HepG2 (cell line): Measurements from ENCODE around the gene HLF. TPM values are rescaled to one million over a fixed set of nuclear protein-coding genes. Genes with fewer than 3 reads are reported as not detected.

Source experiments
- ARNT ChIP-seq: fragments of 450-650 bp; IDR thresholded peaks from 2 replicates; pipeline ENCODE4 v1.6.1; 2017
- CENPT ChIP-seq: sonication (generic); formaldehyde crosslinking; IDR thresholded peaks from 2 replicates; pipeline ENCODE4 v1.8.0; 2022; ENCODE audit warnings: low read depth, mild to moderate bottlenecking, moderate library complexity, missing genetic modification reagents
- HIVEP1 ChIP-seq: sonication (generic); formaldehyde crosslinking; IDR thresholded peaks from 2 replicates; pipeline ENCODE4 v1.4.0; 2020; ENCODE audit warnings: mild to moderate bottlenecking, missing genetic modification reagents
- ISL2 ChIP-seq: sonication (generic); formaldehyde crosslinking; IDR thresholded peaks from 2 replicates; pipeline ENCODE4 v1.5.0; 2020; ENCODE audit warnings: missing genetic modification reagents
- KLF12 ChIP-seq: sonication (generic); formaldehyde crosslinking; IDR thresholded peaks from 2 replicates; pipeline ENCODE4 v1.4.0; 2020; ENCODE audit warnings: missing genetic modification reagents, borderline replicate concordance
- MED1 ChIP-seq: sonication (generic); formaldehyde crosslinking; IDR thresholded peaks from 2 replicates; pipeline ENCODE4 v1.4.0; 2020; ENCODE audit warnings: missing genetic modification reagents
- NCOR1 ChIP-seq: fragments of 200-600 bp; sonication (generic); IDR thresholded peaks from 2 replicates; pipeline ENCODE4 v1.7.0; 2017; ENCODE audit warnings: antibody characterized with exemption, low read length, borderline replicate concordance
- NONO ChIP-seq, 2 experiments: fragments of 450-650 bp in 1 of 2; sonication (generic) in 1 of 2; formaldehyde crosslinking in 1 of 2; IDR thresholded peaks in 1 of 2; conservative IDR thresholded peaks in 1 of 2; 2 replicates each; pipeline versions ENCODE4 v1.6.1 to v1.8.0; 2017 to 2022; ENCODE audit warnings: mild to moderate bottlenecking in 1 of 2, missing genetic modification reagents in 1 of 2, moderate library complexity in 1 of 2
- POGK ChIP-seq: sonication (generic); formaldehyde crosslinking; conservative IDR thresholded peaks from 2 replicates; pipeline ENCODE4 v1.8.0; 2022; ENCODE audit warnings: mild to moderate bottlenecking, moderate library complexity, missing genetic modification reagents
- RAD21 ChIP-seq: fragments of 450-650 bp; formaldehyde crosslinking; IDR thresholded peaks from 2 replicates; pipeline ENCODE4 v1.5.0; 2020; ENCODE audit warnings: mild to moderate bottlenecking
- RARA ChIP-seq: IDR thresholded peaks from 2 replicates; pipeline ENCODE4 v1.6.1; 2016; ENCODE audit warnings: missing genetic modification reagents, missing compliant biosample characterization
- SATB2 ChIP-seq: sonication (generic); formaldehyde crosslinking; IDR thresholded peaks from 2 replicates; pipeline ENCODE4 v1.5.0; 2020; ENCODE audit warnings: missing genetic modification reagents
- SMAD3 ChIP-seq: sonication (generic); formaldehyde crosslinking; IDR thresholded peaks from 2 replicates; pipeline ENCODE4 v1.4.0; 2020; ENCODE audit warnings: missing genetic modification reagents
- SNRNP70 ChIP-seq: fragments of 200-400 bp; formaldehyde crosslinking; IDR thresholded peaks from 2 replicates; pipeline ENCODE4 v1.6.1; 2017; ENCODE audit warnings: mild to moderate bottlenecking, low read depth, low read length, moderate library complexity
- SYNCRIP ChIP-seq: fragments of 200-400 bp; formaldehyde crosslinking; IDR thresholded peaks from 2 replicates; pipeline ENCODE4 v1.6.1; 2018; ENCODE audit warnings: mild to moderate bottlenecking, low read depth, low read length; ENCODE audit not compliant: insufficient read depth
- ZBTB25 ChIP-seq: IDR thresholded peaks from 2 replicates; pipeline ENCODE4 v1.6.1; 2018; ENCODE audit warnings: missing genetic modification reagents
- ZNF143 ChIP-seq: sonication (generic); formaldehyde crosslinking; IDR thresholded peaks from 2 replicates; pipeline ENCODE4 v1.4.0; 2020; ENCODE audit warnings: missing genetic modification reagents
- ZNF24 ChIP-seq: fragments of 450-650 bp; IDR thresholded peaks from 2 replicates; pipeline ENCODE4 v1.6.1; 2017; ENCODE audit warnings: antibody characterized with exemption, mild to moderate bottlenecking
- ZNF280D ChIP-seq: sonication (generic); formaldehyde crosslinking; IDR thresholded peaks from 2 replicates; pipeline ENCODE4 v1.5.1; 2020; ENCODE audit warnings: mild to moderate bottlenecking, missing genetic modification reagents
- ZNF367 ChIP-seq: sonication (generic); formaldehyde crosslinking; IDR thresholded peaks from 2 replicates; pipeline ENCODE4 v1.4.0; 2020; ENCODE audit warnings: missing genetic modification reagents, borderline replicate concordance
- ZNF468 ChIP-seq: sonication (generic); formaldehyde crosslinking; IDR thresholded peaks from 2 replicates; pipeline ENCODE4 v1.8.0; 2022; ENCODE audit warnings: mild to moderate bottlenecking, moderate library complexity, missing genetic modification reagents
- ZNF574 ChIP-seq: sonication (generic); formaldehyde crosslinking; IDR thresholded peaks from 2 replicates; pipeline ENCODE4 v1.4.0; 2020; ENCODE audit warnings: missing genetic modification reagents
- ZNF589 ChIP-seq: sonication (generic); formaldehyde crosslinking; conservative IDR thresholded peaks from 2 replicates; pipeline ENCODE4 v1.8.0; 2022; ENCODE audit warnings: mild to moderate bottlenecking, moderate library complexity, missing genetic modification reagents
- ZSCAN9 ChIP-seq: IDR thresholded peaks from 2 replicates; pipeline ENCODE4 v1.6.1; 2016; ENCODE audit warnings: borderline replicate concordance
- polyA plus RNA-seq, 8 experiments: library from polyadenylated mRNA; depleted of rRNA in 3 of 8; stranded (reverse) in 7 of 8; unstranded in 1 of 8; fragments of >200 nt; fragmentation: Illumina TruSeq in 4 of 8; extraction: Trizol in 4 of 8; gene quantifications; 2 replicates each; pipeline versions ENCODE4 v1.2.1 to v1.2.3, GENCODE V29; 2011 to 2016; ENCODE audit warnings: low read depth in 4 of 8, missing spikeins in 1 of 8, mixed read lengths in 1 of 8; ENCODE audit not compliant: insufficient read depth in 1 of 8
- total RNA-seq, 5 experiments: library from RNA; depleted of rRNA; stranded (reverse); fragments of >200 nt; fragmentation: Illumina TruSeq; extraction: Trizol; gene quantifications; 2 replicates each; pipeline ENCODE4 v1.2.3, GENCODE V29; 2016; ENCODE audit warnings: low read depth in 1 of 5

HLF gene
- total and polyA plus RNA-seq, 2 of the 13 experiments (the other 11 are each of a cell fraction or from before 2014, with no cell fraction given) = 202 to 346 TPM

- no peak for TF ChIP-seq ZBTB25 (CRISPR knock-in tag)
- TF ChIP-seq MED1 = peak; percentile 16; the same call in 1 of the 2 replicates
- TF ChIP-seq RARA (CRISPR knock-in tag) = no peak
- TF ChIP-seq ZNF574 (CRISPR knock-in tag) = peak; percentile 20; the same call in 1 of the 2 replicates
- no peak for TF ChIP-seq ZSCAN9 (CRISPR knock-in tag)
- TF ChIP-seq NONO (IDR thresholded peaks at IDR 0.05) = no peak
- no peak for TF ChIP-seq NONO (CRISPR knock-in tag; conservative IDR thresholded peaks at IDR 0.05)
- TF ChIP-seq KLF12 (CRISPR knock-in tag) = no peak
- 0 out of 2 replicates have a peak, but pooled peaks have one; percentile 23 for TF ChIP-seq ISL2 (CRISPR knock-in tag)
- TF ChIP-seq ZNF367 (CRISPR knock-in tag) = no peak
- no peak for TF ChIP-seq NCOR1
- TF ChIP-seq ZNF24 = no peak
- TF ChIP-seq HIVEP1 (CRISPR knock-in tag) = no peak
- TF ChIP-seq ZNF143 = no peak
- no peak for TF ChIP-seq SNRNP70
- TF ChIP-seq POGK (CRISPR knock-in tag) = no peak
- TF ChIP-seq SMAD3 (CRISPR knock-in tag) = no peak
- 0 out of 2 replicates have a peak, but pooled peaks have one; percentile 34 for TF ChIP-seq SATB2
- TF ChIP-seq SYNCRIP = no peak
- no peak for TF ChIP-seq ZNF589 (CRISPR knock-in tag)
- no peak for TF ChIP-seq CENPT
- TF ChIP-seq RAD21 (CRISPR knock-in tag) = peak; percentile 13; the same call in 1 of the 2 replicates
- TF ChIP-seq ZNF280D (CRISPR knock-in tag) = no peak; the same call in 1 of the 2 replicates
- no peak for TF ChIP-seq ZNF468 (CRISPR knock-in tag)
- TF ChIP-seq ARNT = no peak
These were observed 61.3 kb downstream of the HLF start (continued) for GRCh38 chr17:55326030-55326429.
